SK-N-SH treated with all-trans-retinoic acid at 6 μM for 48 hours (cell line): ENCODE measurements around the gene ZBTB46.

Source experiments
- BACH2 ChIP-seq: fragments of 250-450 bp; sonication (Bioruptor Pico); IDR thresholded peaks from 2 replicates; pipeline ENCODE4 v1.9.0; 2021; ENCODE audit warnings: mild to moderate bottlenecking, borderline replicate concordance
- OSR1 ChIP-seq: fragments of 250-450 bp; sonication (Bioruptor Pico); IDR thresholded peaks from 2 replicates; pipeline ENCODE4 v1.8.0; 2022; ENCODE audit warnings: moderate library complexity, mild to moderate bottlenecking, inconsistent platforms
- PATZ1 ChIP-seq: fragments of 250-450 bp; sonication (Bioruptor Pico); IDR thresholded peaks from 2 replicates; pipeline ENCODE4 v1.8.0; 2020; ENCODE audit warnings: mild to moderate bottlenecking, moderate library complexity, borderline replicate concordance
- RARB ChIP-seq: fragments of 250-450 bp; sonication (Bioruptor Pico); IDR thresholded peaks from 2 replicates; pipeline ENCODE4 v1.8.0; 2021; ENCODE audit warnings: mild to moderate bottlenecking, moderate library complexity
- TCF4 ChIP-seq: fragments of 250-450 bp; sonication (Bioruptor Pico); IDR thresholded peaks from 2 replicates; pipeline ENCODE4 v1.8.0; 2021; ENCODE audit warnings: mild to moderate bottlenecking, moderate library complexity, borderline replicate concordance
- ZFP30 ChIP-seq: fragments of 450-650 bp; formaldehyde crosslinking; IDR thresholded peaks from 2 replicates; pipeline ENCODE4 v1.5.0; 2022; ENCODE audit warnings: mild to moderate bottlenecking, moderate library complexity
- TF ChIP-seq, protein P1 (sequence below): fragments of 250-450 bp; sonication (Bioruptor Pico); IDR thresholded peaks from 2 replicates; pipeline ENCODE4 v1.5.1; 2020; ENCODE audit warnings: low read depth, mild to moderate bottlenecking, moderate library complexity

DNA sequence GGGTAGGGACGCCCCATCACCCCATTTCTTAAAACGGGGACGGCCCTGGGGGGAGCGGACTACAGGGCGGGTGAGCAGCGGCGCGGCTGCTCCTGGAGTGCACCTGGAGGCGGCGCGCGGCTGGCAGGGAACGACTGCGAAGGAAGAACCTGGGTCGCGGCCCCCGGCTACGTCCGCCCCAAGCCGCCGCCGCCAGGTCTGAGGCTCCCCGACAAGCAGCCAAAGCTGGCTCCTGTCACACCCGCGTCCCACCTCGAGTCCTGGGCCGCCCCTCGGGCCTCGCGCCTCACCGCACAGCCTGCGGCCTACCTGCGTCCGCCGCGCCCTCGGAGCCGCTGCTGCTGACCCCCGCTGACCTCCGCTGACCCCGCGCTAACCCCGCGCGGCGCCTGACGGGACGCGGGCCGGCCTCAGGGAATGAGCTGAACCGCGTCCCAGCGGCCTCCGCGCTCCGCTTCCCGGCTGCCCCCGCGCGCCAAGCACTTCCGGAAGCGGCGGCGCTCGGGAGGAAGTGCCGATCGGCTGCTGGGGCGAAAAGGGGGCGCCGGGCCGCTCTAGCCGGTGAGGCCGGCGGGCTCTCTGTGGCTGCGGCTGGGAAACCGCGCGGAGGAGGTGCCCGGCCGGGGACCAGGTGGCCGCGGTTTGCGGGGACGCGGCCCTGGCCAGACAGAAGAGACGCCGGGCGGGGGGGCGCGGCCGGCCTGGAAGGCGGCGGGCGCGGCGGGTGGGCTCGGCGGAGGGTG is 123.3 kb downstream of the ZBTB46 start, which contains the start of the genes ARFRP1 and ZGPAT:
- TF ChIP-seq, protein P1, sequence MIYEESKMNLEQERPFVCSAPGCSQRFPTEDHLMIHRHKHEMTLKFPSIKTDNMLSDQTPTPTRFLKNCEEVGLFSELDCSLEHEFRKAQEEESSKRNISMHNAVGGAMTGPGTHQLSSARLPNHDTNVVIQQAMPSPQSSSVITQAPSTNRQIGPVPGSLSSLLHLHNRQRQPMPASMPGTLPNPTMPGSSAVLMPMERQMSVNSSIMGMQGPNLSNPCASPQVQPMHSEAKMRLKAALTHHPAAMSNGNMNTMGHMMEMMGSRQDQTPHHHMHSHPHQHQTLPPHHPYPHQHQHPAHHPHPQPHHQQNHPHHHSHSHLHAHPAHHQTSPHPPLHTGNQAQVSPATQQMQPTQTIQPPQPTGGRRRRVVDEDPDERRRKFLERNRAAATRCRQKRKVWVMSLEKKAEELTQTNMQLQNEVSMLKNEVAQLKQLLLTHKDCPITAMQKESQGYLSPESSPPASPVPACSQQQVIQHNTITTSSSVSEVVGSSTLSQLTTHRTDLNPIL: no peak
- TF ChIP-seq RARB (CRISPR knock-in tag) (no peak), BACH2 (CRISPR knock-in tag) (no peak), TCF4 (CRISPR knock-in tag) (no peak), ZFP30 (CRISPR knock-in tag) (no peak), OSR1 (CRISPR knock-in tag) (no peak), PATZ1 (CRISPR knock-in tag) (no peak)
